Iris pigment epithelial cell (primary cell): ENCODE results near the gene DZANK1.
"Not testable (repeated sequence)": the region's sequence is repeated elsewhere in the genome, so short reads cannot be mapped to it uniquely, and the experiment has no call there.

ENCODE experiments used
- DNase-seq: peaks from one replicate; pipeline ENCODE4 v3.0.0-alpha.2; 2011; ENCODE audit warnings: low read depth

The DZANK1 gene

GRCh38 chr20:18466894-18467730, at the start of gene DZANK1, which contains the start of gene POLR3F:
Gene DZANK1, minus strand, starts transcription at chr20:18467030. Its CDS starts 1,672 bp downstream, at chr20:18465358.
Gene POLR3F, plus strand, starts transcription at chr20:18467390. Its CDS starts 117 bp downstream, at chr20:18467507.
- DNase-seq: peak; percentile 96

GRCh38 chr20:18515973-18516372, 49.1 kb upstream of the DZANK1 start:
- no peak for DNase-seq

GRCh38 chr20:18514127-18514526, 47.3 kb upstream of the DZANK1 start:
- DNase-seq: no peak

DNA sequence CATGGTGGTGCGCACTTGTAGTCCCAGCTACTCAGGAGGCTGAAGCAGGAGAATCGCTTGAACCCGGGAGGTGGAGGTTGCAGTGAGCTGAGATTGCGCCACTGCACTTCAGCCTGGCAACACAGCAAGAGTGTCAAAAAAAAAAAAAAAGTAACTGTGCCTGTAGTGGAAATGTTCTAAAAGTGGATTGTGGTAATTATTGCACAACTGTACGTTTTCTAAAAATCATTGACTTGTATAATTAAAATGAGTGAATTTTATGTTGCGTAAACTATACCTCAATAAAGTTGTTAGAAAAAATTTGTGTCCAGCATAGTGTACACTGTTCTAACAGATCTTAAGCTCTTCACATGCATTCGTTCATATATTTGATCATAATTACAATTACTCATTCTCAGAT, 46.4 kb upstream of the DZANK1 start:
- no peak for DNase-seq

- DNase-seq: no peak
Observed at GRCh38 chr20:18511571-18511970, 44.7 kb upstream of the DZANK1 start.

DNA sequence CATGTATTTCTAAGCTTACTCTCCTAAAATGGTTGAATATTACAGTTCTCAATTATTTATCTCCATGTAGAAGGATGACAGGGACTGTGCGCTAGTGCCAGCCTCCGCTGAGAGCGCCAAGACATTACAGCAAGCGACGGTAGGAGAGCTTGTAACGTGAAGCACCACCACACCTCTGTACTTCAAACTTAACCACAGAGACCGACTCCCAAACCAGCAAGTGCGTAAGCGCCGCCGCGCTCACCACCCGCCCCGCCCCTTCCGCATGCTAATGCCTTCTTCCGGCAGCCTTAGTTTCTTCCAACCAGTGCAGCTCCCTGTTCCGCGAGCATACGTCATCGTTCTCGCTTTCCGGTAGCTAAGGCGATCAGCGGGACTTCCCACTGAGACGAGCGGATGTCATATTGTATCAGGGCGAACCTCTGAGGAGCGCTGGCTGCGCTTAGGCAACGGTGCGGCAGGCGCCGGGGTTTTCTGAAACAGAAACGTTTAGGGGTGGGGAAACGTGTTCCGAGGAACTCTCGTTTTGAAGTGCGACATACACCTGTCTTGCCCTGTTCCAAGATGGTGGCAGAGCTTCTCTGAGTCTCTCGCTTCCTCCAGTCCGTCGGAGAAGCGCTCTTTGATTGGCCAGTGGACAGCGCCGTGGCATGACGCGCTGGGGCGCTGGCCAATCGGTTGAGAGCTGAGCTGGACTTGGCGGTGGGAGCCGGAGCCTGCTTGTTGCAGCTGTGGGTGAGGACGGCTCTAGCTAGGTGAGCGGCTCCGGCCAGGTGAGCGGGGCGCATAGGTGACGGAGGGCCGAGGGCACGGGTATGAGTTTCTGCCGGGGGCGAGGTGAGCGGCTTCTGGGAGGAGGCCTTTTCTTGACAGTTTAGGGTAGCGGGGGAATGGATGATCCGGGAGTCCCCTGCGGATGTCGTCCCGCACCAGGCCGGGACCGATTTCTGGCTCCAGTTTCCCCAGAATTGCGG, 40.7 kb upstream of the DZANK1 start, which contains the start of gene SEC23B:
SEC23B (plus strand) TSS at position 723 of the 974 bp plus-strand sequence. CDS start 2,896 bp downstream, outside the sequence.
- DNase-seq: peak; percentile 99

DNA sequence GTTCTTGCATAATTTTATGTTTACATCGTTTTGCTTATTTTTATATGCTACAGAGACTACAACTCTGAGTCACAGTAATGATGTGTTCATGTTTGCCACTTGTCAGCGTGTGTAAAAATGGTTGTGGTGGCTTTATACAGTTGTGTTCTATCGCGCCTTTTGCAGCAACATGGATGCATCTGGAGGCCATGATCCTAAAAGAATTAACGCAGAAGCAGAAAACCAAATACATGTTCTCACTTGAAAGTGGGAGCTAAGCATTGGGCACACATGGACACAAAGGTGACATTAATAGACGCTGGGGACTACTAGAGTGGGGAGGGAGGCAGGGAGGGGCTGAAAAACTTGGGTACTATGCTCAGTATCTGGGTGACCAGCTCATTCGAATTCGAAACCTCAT, 39.9 kb upstream of the DZANK1 start:
- DNase-seq: no peak

GRCh38 chr20:18504479-18505060, 37.7 kb upstream of the DZANK1 start:
- DNase-seq: peak; percentile 14

GRCh38 chr20:18501672-18502071, 34.8 kb upstream of the DZANK1 start:
- not testable (repeated sequence) for DNase-seq

DNA sequence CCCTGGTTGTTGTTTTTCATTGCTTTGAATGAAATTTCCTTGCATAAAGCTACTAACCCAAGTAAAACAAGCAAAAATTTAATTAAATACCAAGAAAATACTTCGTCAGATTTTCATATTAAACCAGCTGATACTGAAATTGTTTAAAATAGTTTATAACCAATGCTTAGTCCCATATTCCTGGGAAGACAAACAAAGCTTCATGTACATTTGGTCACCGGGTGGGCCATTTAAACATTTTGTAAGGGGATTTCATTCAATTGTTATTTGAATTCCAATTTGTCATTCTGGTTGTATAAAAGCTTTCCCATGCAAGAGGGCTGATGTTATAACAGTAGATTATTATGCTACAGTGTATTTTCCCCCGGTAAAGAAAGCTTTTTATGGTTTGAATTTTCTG, 30.8 kb upstream of the DZANK1 start:
- no peak for DNase-seq

DNA sequence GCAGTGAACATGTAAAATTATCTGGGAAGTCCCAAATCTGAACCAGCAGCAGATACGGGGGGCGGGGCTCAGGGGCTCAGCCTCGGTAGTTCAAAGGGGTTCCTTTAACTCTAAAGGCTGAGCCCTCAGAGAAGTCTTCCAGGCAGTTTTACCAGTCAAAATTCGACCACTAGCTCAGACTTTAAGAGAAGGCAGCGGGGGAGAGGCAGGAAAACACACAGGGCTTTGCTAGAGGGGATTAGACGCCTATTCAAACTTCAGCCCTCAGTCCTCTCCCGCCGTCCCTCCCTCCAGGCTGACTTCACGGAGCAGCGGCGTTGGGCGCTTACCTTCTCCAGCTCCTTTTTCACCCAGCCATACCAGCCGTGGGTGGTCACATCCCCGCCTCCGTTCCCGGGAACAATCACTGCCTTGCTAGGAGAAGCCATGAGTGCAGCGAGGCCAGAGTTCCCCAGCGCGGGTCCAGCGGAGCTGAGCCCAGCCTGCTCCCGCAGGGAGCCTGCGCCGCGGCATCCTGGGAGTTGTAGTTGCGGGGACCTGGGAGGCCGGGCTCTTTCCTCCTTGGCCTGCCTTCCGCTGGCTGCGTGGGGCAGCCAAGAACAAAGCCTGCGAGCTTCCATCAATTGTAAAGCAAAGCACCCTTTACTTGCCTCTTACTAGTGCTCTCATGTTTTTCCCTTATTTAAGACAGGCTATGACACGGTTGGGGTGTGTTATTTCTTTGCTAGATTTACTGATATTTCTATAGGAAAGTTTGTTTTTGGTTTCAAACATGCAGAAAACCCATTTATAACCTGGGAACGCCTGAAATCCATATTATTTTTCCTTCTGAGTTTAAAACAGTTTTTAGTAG, 30.1 kb upstream of the DZANK1 start, which contains the start of gene RBBP9:
RBBP9 (minus strand) TSS at position 486 of the 853 bp plus-strand sequence; CDS start at position 428, 58 bp downstream.
- DNase-seq: peak; percentile 85

DNA sequence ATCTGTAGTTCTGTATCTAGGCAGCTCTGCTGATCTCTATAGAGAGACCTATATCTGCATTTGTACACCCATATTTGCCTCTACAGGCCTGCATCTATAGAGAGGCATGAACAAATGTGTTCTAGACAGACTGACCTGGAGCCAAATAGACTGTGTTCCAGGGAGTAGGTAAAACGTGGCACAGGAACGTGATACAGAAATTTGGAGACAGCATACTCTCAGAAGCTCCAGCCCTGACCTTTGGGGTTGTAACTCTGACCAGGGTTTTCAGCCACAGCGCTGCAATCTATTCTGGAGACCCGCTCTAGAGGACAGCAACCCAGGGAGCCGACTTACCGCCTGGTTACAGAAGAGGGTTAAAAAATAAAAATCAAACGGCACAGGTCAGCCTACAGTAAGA, 29.2 kb upstream of the DZANK1 start:
- DNase-seq: peak; percentile 18

DNA sequence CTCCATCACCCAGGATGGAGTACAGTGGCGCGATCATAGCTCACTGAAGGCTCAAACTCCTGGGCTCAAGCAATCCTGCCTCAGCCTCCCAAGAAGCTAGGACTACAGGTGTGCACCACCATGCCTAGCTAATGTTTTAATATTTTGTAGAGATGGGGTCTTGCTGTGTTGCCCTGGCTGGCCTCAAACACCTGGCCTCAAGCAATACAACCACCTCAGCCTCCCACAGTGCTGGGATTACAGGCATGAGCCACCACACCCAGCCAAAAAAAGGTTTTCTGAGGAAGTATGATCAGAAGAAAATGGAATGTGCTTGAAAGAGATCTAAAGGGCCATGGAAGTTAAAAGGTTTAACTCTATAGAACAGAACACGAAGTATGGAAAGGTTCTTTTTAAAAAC, 21.5 kb upstream of the DZANK1 start:
- DNase-seq: no peak

DNA sequence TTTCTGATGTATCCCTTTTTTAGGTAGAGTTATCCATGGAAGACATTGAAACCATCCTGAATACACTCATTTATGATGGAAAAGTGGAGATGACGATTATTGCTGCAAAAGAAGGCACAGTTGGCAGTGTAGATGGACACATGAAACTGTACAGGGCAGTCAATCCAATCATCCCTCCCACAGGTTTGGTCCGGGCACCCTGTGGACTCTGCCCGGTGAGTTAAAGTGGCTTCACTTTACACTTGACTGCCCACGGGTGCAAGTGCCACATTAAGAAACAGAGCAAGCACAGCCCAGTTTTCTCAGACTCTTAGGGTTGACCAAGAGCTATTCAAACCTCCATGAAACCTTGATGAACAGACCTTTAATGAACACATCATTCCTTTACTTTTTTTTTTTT, 14.8 kb upstream of the DZANK1 start:
- DNase-seq: no peak

DNA sequence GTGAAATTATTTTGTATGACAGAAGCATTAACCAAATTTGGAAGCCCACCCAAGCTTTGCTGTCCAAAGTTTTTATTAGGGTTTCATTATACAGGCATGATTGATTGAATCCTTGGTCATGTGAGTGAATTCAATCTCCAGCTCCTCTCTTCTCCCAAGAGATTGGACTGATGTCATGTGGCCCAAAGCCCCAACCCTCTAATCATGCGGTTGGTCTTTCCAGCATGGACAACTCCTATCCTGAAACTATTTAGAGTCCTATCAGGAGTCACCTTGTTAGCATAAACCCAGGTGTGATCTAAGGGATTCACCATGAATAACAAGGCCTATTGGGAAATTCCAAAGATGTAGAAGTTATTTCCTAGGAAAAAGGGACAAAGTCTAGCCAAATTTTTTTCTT, 11.0 kb upstream of the DZANK1 start:
- DNase-seq: no peak

DNA sequence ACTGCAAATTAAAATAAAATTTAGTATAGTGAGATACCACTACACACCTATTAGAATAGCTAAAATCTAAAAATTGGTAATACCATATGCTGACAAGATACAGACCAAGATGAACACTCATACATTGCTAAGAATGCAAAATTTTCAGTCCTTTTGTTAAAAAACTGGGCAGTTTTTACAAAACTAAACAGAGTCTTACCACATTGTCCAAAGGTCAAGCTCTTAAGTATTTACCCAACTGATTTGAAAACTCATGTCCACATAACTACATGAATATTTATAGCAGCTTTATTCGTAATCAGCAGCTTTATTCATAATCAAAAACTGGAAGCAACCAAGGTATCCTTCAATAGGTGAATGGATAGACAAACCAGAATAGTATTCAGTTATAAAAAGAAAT, 10.4 kb upstream of the DZANK1 start:
- no peak for DNase-seq

- no peak for DNase-seq
Observed at GRCh38 chr20:18466574-18466893, 296 bp downstream of the DZANK1 start.

- no peak for DNase-seq
Observed at GRCh38 chr20:18465536-18466200, 1.2 kb downstream of the DZANK1 start.

GRCh38 chr20:18456600-18456999, 10.2 kb downstream of the DZANK1 start:
- DNase-seq: no peak

GRCh38 chr20:18443886-18444285, 22.9 kb downstream of the DZANK1 start:
- peak; percentile 4 for DNase-seq

- no peak for DNase-seq
Observed at GRCh38 chr20:18440403-18440802, 26.4 kb downstream of the DZANK1 start.
